Measurements from ENCODE around the gene THUMPD3. TPM values are rescaled to one million over a fixed set of nuclear protein-coding genes. Genes with fewer than 3 reads are reported as not detected.

Gene THUMPD3
- total RNA-seq, 1 donor from 2014 or later, result 75.0 TPM

- peak; percentile 67 for DNase-seq (ENCODE audit: low read depth)
These were observed 58.1 kb downstream of the THUMPD3 start for GRCh38 chr3:9420850-9421549.

DNA sequence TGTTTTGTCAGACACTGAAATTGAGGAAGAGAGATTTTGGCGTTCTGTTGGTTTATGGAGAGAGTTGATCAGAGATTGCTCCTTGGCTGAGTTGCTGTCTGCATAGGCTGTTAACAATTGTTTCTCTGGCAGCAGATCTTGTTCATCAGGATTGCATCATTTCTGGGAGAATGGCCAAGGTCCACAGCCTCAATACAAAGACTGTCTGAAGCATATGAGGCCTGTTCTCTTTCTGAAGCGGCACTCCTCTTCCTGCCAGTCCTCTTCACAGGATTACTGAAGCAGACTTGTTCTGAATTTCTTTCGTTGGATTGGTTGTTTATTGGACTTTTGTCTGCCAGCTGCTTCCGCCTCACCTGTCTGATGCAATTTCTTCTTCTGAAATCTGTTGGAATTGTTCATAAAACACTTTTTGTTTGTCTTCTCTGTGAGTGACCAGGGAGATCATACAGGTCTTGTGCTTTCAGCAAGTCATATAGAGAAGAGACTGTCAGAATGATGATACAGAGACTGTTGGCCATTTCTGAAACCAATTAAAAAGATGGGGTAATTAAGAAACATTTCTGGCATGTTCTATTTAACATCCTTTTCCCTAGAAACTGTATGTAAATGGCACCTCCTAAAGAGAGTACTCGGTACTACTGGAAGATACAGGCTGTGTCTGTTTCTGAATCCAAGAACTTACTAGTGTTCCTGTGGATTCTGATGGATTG is 60.0 kb downstream of the THUMPD3 start:
- peak; percentile 96 for DNase-seq (ENCODE audit: low read depth)

GRCh38 chr3:9428411-9428810 is 65.6 kb downstream of the THUMPD3 start:
- no peak for DNase-seq (ENCODE audit: low read depth)

GRCh38 chr3:9430733-9431132 is 67.9 kb downstream of the THUMPD3 start:
- DNase-seq (ENCODE audit: low read depth), result peak; percentile 16

- DNase-seq (ENCODE audit: low read depth), result no peak
These were observed 71.0 kb downstream of the THUMPD3 start for GRCh38 chr3:9433627-9434521.

- DNase-seq (ENCODE audit: low read depth), result no peak
These were observed 72.5 kb downstream of the THUMPD3 start for GRCh38 chr3:9435316-9435715.

Other genes with a start within 250 kb of the THUMPD3 start
- 5.4 and 16.0 TPM in 2 replicates for gene SRGAP3, start 113.4 kb upstream of the THUMPD3 start, total RNA-seq
- gene SETD5, start 34.6 kb downstream of the THUMPD3 start, total RNA-seq, result 33.0 and 99.5 TPM in 2 replicates
- gene LHFPL4, start 190.8 kb downstream of the THUMPD3 start, total RNA-seq, result 0.05 TPM in 1 of 2 replicates, not detected in the other

Data from renal cortical epithelial cell (primary cell).